GM18498 (cell line): ENCODE results near the gene ANKIB1.
A peak's percentile ranks its signal among the peaks of the same experiment; 100 is the strongest.

Experiments used
- ATAC-seq: cut with Tn5 transposase; IDR thresholded peaks from one replicate; pipeline ENCODE4 v1.9.1; 2021; ENCODE audit warnings: mild to moderate bottlenecking, moderate library complexity; ENCODE audit not compliant: unreplicated experiment

Gene ANKIB1

GRCh38 chr7:92266415-92267241, 20.9 kb downstream of the ANKIB1 start:
- no peak for ATAC-seq

DNA sequence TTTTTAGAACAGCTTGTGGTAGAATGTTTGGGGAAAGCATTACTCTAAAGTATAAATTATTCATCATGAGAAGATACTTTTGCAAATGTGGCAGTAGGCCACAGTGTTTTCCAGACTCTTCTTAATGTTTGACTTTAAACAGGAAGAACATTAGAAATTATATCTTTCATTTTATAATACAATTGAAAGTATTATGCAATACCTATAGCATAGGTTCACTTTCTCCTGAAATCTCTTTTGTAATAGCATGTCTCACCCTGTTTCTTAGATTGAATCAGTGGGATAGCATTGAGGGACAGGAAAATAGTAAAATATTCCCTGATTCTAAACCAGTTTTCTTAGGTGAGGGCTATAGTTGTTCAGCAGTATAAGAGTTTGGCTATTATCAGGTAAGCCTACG, 23.1 kb downstream of the ANKIB1 start:
- ATAC-seq, result no peak

DNA sequence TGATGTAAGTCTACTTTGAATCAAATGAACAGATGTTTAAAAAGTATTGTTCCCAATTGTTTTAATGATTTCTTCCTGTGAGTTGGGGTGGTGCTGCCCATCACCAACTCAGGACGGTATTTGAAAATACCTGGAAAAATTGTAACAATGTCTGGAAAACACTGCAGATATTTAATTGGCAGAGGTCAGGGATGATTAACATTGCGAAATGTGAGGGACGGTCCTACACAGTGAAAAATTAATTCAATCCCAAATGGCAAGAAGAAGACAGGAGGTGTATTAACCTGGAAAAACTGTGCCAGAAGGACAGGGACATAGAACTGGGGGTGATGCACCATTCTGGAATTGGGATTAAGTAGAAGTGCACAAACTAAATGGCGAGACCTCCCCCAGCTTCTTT, 29.6 kb downstream of the ANKIB1 start:
- ATAC-seq, result no peak

GRCh38 chr7:92276460-92276864, 30.7 kb downstream of the ANKIB1 start:
- ATAC-seq, result peak; percentile 85

- no peak for ATAC-seq
Measured at GRCh38 chr7:92279396-92280031, 33.7 kb downstream of the ANKIB1 start.

DNA sequence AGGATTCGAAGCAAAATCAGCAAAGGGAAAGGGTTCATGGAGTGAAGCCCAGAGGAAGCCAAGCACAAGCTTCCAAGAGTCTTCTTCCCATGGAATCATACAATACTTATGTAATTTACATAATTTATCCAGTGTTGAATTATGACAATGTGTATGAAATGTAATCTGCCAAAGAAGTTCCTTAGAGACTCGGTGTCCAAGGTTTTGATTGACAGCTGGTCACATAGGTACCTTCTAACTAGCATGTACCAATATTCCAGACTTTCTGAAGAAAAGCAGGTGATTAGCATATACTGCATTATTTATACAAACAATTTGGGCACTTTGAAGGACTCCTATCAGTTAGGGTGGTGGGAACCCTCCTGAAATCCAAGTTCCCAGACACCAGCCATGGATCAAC, 35.3 kb downstream of the ANKIB1 start:
- no peak for ATAC-seq

DNA sequence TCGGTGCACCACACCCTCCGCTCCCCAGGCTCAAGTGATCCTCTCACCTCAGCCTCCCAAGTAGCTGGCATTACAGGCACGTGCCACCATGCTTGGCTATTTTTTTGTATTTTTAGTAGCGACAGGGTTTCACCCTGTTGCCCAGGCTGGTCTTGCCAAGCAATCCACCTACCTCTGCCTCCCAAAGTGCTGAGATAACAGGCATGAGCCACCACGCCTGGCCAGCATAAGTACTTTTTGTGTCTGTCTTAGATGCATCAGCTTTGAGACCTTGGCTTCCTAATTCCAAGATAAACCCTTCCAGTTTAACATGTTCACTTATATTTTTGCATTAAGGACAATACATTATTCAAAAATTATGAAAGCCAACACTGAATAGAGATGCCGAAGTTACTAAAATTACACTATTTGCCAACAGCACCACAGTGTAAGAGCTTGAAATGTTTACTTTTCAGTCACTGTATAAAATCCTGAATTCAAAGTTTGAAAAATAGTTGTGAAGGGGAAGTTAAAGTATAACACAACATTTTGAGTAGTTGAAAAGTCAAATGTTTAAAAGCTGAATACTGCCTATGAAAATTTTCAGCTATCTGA, 36.5 kb downstream of the ANKIB1 start:
- no peak for ATAC-seq

GRCh38 chr7:92282930-92283329, 37.2 kb downstream of the ANKIB1 start:
- ATAC-seq, result no peak

GRCh38 chr7:92289321-92289720, 43.5 kb downstream of the ANKIB1 start:
- ATAC-seq, result no peak

DNA sequence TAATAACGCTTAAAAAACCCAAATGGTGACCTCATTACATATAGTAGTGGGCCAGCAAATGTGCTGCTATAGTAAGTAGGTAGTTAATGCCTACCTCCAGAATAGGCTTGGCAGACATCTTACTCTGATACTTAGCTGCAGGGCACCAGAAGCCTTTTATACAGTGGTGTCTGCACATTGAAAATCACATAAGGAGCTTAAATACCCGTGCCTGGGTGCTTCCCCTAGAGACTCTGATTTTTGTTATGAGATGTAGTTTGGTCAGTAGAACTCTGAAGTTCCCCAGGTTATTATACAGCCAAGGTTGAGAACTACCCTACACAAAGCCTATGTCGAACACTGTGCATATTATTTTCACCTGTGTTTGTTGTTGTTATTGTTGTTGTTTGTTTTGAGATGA, 47.2 kb downstream of the ANKIB1 start:
- ATAC-seq, result no peak

GRCh38 chr7:92293896-92294590, 48.3 kb downstream of the ANKIB1 start:
- no peak for ATAC-seq

DNA sequence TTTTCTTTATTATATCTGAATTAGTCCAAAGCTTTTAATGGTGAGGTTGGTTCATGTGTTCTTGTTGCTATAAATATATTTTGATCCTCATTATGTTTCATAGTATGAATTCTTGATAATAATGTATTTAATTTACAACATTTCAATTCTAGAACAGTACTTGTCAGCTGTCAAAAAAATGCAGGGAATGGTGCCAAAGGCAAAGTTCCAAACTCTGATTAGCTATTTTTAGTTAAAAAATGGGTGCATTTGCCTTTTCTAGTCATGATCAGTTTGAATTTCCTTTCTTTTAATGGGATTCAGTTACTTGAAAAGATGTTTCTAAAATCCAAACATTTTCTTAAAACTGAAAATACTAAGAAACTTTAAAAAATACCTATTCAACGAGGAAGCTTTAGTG, 49.6 kb downstream of the ANKIB1 start:
- no peak for ATAC-seq

DNA sequence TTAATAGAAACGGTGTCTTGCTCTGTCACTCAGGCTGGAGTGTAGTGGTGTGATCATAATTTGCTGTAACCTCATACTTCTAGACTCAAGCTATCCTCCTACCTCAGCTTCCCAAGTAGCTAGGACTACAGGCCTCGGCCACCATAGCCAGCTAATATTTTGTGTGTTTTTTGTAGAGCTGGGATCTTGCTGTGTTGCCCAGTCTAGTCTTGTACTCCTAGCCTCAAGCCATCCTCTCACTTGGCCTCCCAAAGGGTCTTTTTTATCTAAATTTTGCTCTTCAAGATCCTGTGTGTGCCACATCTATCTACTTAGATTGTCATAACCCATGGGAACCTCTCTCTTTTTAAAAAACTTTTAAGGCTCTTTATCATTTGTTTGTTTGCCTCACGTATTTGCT, 50.5 kb downstream of the ANKIB1 start:
- no peak for ATAC-seq

DNA sequence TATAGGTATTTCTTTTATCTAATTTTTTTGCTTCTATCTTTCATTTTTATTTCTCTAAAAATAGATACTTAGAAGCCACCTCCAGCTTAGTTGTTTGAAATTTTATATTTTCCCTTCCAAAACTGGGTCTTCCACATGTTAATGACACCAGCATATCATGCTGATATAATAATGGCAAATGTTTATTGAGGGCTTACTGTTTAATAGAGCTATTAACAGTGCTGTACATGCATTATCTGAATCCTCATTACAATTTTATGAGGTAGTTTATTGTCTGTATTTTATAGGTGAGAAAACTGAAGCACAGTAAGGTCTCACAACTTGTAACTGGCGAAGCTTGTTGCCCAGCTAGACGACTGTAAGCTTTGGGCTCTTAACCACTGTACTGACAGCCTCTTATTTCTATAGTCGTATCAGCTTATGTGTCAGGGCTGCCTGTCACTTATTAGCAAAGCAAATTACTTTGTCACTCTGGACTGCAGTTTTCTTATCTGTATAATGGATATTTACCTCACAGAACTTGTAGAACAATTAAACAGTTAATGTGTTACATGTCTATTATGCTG, 51.2 kb downstream of the ANKIB1 start:
- ATAC-seq, result no peak

DNA sequence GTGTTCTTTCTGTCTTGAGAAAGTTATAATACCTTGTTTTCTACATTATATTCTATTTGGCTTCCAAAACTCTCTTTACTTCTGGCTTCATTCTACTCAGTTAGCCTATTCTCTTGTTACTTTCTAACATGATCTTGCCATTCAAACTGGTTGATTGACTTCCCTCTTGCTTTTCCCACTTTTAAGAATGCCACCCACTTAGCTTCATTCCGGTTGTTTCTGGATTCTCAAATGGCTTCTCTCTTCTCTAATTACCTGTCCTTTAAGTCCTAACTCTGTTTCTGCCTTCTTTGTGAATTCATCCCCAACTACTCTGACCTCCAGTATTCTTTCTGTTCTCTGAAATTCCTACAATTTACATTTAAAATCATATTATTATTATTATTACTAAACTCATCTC, 52.0 kb downstream of the ANKIB1 start:
- no peak for ATAC-seq

DNA sequence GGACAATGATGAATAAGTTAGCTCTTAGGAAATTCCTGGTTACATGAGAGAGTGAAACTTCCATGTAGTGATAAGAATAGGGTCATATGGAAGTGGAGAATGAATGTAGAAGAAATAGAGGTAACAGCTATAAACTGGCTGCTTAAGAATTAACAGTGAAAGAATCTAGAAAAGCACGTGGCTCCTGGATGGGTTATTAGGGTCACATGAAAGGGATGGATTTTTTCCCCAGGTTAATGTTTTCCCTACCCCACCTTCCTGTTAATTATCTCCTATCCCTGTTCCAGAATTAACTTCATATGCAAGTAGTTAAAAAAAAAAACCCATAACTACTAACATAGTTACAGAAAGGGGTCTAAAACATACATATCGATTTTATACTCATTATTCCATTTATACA, 58.0 kb downstream of the ANKIB1 start:
- ATAC-seq, result no peak

- ATAC-seq, result no peak
Measured at GRCh38 chr7:92304406-92304893, 58.7 kb downstream of the ANKIB1 start.

DNA sequence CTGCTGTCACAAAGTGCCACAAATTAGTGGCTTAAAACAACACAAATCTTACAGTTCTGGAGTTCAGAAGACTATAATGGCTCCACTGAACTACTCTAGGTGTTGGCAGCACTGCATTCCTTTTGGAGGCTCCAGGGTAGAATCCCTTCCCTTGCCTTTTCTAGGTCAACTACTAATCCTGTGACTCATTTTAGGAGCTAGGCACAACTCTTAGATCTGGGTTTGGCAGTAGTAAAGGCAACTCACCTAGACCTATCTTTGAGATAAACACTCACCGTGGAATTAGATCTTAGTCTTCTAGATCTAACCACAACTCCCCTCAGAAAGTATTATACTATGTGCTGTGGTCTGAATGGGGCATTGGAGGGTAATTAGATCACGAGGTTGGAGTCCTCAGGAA, 60.4 kb downstream of the ANKIB1 start:
- no peak for ATAC-seq

DNA sequence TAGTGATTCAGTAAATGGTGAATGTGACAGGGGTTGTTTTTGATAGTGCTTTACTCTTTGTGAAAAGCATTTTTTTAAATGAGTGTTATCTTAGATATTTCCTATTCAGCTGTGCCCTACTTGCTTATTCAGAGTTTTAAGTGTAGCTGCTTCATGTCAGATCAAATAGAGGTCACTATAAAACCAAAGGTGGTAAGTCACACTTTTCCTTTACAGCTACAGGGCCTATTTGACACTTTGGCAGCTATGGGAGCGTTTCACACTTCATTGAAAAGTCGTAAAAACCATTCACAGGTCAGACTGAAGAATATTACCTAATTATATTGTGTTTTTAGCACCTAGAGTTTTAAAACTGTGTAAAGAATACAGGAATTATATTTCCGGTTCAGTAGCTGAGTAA, 67.3 kb downstream of the ANKIB1 start:
- ATAC-seq, result no peak

- no peak for ATAC-seq
Measured at GRCh38 chr7:92319243-92319642, 73.5 kb downstream of the ANKIB1 start.

DNA sequence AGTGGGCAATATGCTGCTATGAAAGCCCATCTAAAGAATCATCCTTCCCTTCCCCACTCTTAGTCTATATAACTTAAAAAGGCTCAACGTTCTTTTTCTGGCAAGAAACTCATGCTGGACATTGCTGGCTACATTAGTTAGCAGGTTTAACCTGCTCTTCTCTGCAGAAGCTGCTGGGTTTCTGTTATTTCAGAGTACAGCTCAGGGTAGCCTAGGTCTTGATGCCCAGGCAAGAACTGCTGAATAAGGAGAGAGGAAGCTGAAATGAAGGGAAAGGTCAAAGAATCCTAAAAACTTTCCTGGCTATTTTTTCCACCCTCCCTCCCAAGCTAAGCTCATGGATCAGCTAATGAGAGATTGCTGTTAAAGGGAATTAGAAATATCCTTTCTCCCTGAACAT, 79.4 kb downstream of the ANKIB1 start:
- no peak for ATAC-seq
